Endothelial cell of umbilical vein (primary cell): Measurements from ENCODE around the gene TK2. TPM values are rescaled to one million over a fixed set of nuclear protein-coding genes. Genes with fewer than 3 reads are reported as not detected.

Experiments
- BruUV-seq: library from RNA; stranded (reverse); fragments of 400-500 nt; replicated peaks from 2 replicates; lab custom pipeline; 2021; lab: Mats Ljungman, UMichigan
- CTCF ChIA-PET: fragments of 300-600, 350-600 bp; sonication (Branson Sonifier 250); formaldehyde crosslinking; loops from one replicate; lab custom pipeline; 2021; ENCODE audit warnings: antibody characterized with exemption, inconsistent platforms; lab: Charles Lee
- POLR2A ChIA-PET: fragments of 300-600, 350-600 bp; sonication (Branson Sonifier 250); formaldehyde crosslinking; loops from one replicate; lab custom pipeline; 2021; ENCODE audit warnings: antibody characterized with exemption, inconsistent platforms; lab: Charles Lee
- DNase-seq: peaks from one replicate; pipeline ENCODE4 v3.0.0-alpha.2; 2011; ENCODE audit warnings: low read depth, low spot score
- FAIRE-seq: peaks from 2 replicates; lab custom pipeline; 2011; peaks lifted over from hg19 to GRCh38; lab: Jason Lieb, UNC
- H2AFZ ChIP-seq: 2 replicates; pipeline ENCODE4 v1.6.0; 2012; ENCODE audit warnings: low read depth, low read length, control low read depth, inconsistent platforms
- H3K27ac ChIP-seq: 2 replicates; pipeline ENCODE4 v1.5.1; 2011; ENCODE audit warnings: low read depth, mild to moderate bottlenecking, control low read depth, low read length, moderate library complexity; ENCODE audit not compliant: insufficient read depth
- H3K27me3 ChIP-seq, 2 experiments: 2 replicates each; pipeline versions ENCODE4 v1.6.0 to v1.6.1; 2011; ENCODE audit warnings: low read length in 2 of 2, mixed read lengths in 1 of 2; ENCODE audit not compliant: control insufficient read depth in 2 of 2, insufficient read depth in 2 of 2
- H3K36me3 ChIP-seq, 2 experiments: 2 replicates in 1 of 2; 3 replicates in 1 of 2; pipeline ENCODE4 v1.5.1; 2011; ENCODE audit warnings: low read length in 2 of 2, mild to moderate bottlenecking in 1 of 2, moderate library complexity in 1 of 2; ENCODE audit not compliant: control insufficient read depth in 2 of 2, insufficient read depth in 2 of 2; ENCODE audit errors: extremely low read depth in 1 of 2
- H3K4me1 ChIP-seq: 3 replicates; pipeline ENCODE4 v1.5.1; 2011; ENCODE audit warnings: mild to moderate bottlenecking, low read length; ENCODE audit not compliant: control insufficient read depth, insufficient read depth; ENCODE audit errors: extremely low read depth
- H3K4me2 ChIP-seq: 2 replicates; pipeline ENCODE4 v1.6.1; 2011; ENCODE audit warnings: low read length, control low read depth, mixed read lengths; ENCODE audit not compliant: insufficient read depth
- H3K4me3 ChIP-seq, 3 experiments: fragments of 200-600 bp in 1 of 3; sonication (generic), shearing (Covaris generic) in 1 of 3; replicated peaks in 1 of 3; 2 replicates each; pipeline ENCODE4 v1.5.1; 2011 to 2016; ENCODE audit warnings: control low read depth in 3 of 3, low read length in 3 of 3, mild to moderate bottlenecking in 2 of 3, inconsistent platforms in 1 of 3, low read depth in 1 of 3, moderate library complexity in 1 of 3; ENCODE audit not compliant: insufficient read depth in 1 of 3
- H3K79me2 ChIP-seq: 2 replicates; pipeline ENCODE4 v1.6.0; 2012; ENCODE audit warnings: low read length, inconsistent platforms; ENCODE audit not compliant: control insufficient read depth, insufficient read depth
- H3K9ac ChIP-seq: replicated peaks from 2 replicates; pipeline ENCODE3; 2011; ENCODE audit warnings: low read length, control low read depth; ENCODE audit not compliant: insufficient read depth; ENCODE audit errors: extremely low read depth
- H3K9me1 ChIP-seq: replicated peaks from 3 replicates; pipeline ENCODE4 v1.6.0; 2011; ENCODE audit warnings: mild to moderate bottlenecking, low read length; ENCODE audit not compliant: control insufficient read depth, insufficient read depth; ENCODE audit errors: extremely low read depth
- H3K9me3 ChIP-seq: replicated peaks from 2 replicates; pipeline ENCODE4 v1.5.1; 2012; ENCODE audit warnings: low read length, inconsistent platforms; ENCODE audit not compliant: control insufficient read depth, insufficient read depth
- H4K20me1 ChIP-seq: replicated peaks from 2 replicates; pipeline ENCODE3; 2011; ENCODE audit warnings: mild to moderate bottlenecking, low read length; ENCODE audit not compliant: control insufficient read depth, insufficient read depth; ENCODE audit errors: extremely low read depth
- CTCF ChIP-seq, 2 donors: IDR thresholded peaks; 1 replicate in 1 of 2; 2 replicates in 1 of 2; pipeline ENCODE4 v1.5.1; 2011; ENCODE audit warnings: low read length in 2 of 2, mild to moderate bottlenecking in 2 of 2, moderate library complexity in 2 of 2, control low read depth in 1 of 2, inconsistent platforms in 1 of 2, low read depth in 1 of 2; ENCODE audit not compliant: insufficient read depth in 1 of 2; ENCODE audit errors: extremely low read depth in 1 of 2
- EZH2 ChIP-seq: IDR thresholded peaks from 2 replicates; pipeline ENCODE4 v1.6.1; 2012; ENCODE audit warnings: borderline replicate concordance, low read depth, mild to moderate bottlenecking, moderate library complexity, low read length, inconsistent platforms; ENCODE audit not compliant: severe bottlenecking
- FOS ChIP-seq: IDR thresholded peaks from 2 replicates; pipeline ENCODE4 v1.6.1; 2011; ENCODE audit warnings: mild to moderate bottlenecking, low read length, moderate library complexity, borderline replicate concordance; ENCODE audit not compliant: insufficient read depth
- GATA2 ChIP-seq: IDR thresholded peaks from 2 replicates; pipeline ENCODE4 v1.7.0; 2011; ENCODE audit warnings: low read depth, mild to moderate bottlenecking, moderate library complexity, mixed read lengths, low read length; ENCODE audit not compliant: insufficient read length, insufficient read depth
- JUN ChIP-seq: IDR thresholded peaks from 2 replicates; pipeline ENCODE4 v1.6.1; 2011; ENCODE audit warnings: borderline replicate concordance, low read depth; ENCODE audit not compliant: insufficient read length, insufficient read depth
- MAX ChIP-seq: IDR thresholded peaks from 2 replicates; pipeline ENCODE4 v1.6.1; 2011; ENCODE audit not compliant: insufficient read depth, insufficient read length
- MYC ChIP-seq: IDR thresholded peaks from one replicate; pipeline ENCODE4 v1.6.1; 2011; ENCODE audit warnings: mild to moderate bottlenecking, low read depth, low read length
- POLR2A ChIP-seq: IDR thresholded peaks from 2 replicates; pipeline ENCODE4 v1.6.1; 2012; ENCODE audit warnings: low read depth, mild to moderate bottlenecking, control low read depth, low read length
- POLR2AphosphoS5 ChIP-seq: IDR thresholded peaks from 2 replicates; pipeline ENCODE4 v1.6.1; 2012; ENCODE audit warnings: low read depth, mild to moderate bottlenecking, control low read depth, low read length, moderate library complexity; ENCODE audit not compliant: insufficient read depth
- dilution Hi-C: fragments of 300-500 bp; cut with MboI; formaldehyde crosslinking; loops from one replicate; pipeline ENCODE4 v1.15.0; 2019; ENCODE audit warnings: low sequenced_read_pairs; ENCODE audit not compliant: extremely low pct_ligation_motif_present
- intact Hi-C: fragments of 100-400 bp; cut with micrococcal nuclease; formaldehyde crosslinking; loops from one replicate; pipeline ENCODE4 v1.10.0; 2022
- polyA plus RNA-seq, 4 experiments: library from polyadenylated mRNA; depleted of rRNA in 3 of 4; stranded (reverse) in 3 of 4; unstranded in 1 of 4; fragments of >200 nt; gene quantifications; 2 replicates each; pipeline versions ENCODE4 v1.2.1 to v1.2.3, GENCODE V29; 2011 to 2012; ENCODE audit warnings: missing spikeins in 1 of 4
- total RNA-seq: library from RNA; stranded (reverse); gene quantifications from 2 replicates; pipeline ENCODE4 v1.2.3, GENCODE V29; 2021

The TK2 gene
- total and polyA plus RNA-seq, 2 donors (not counting 3 experiments of a cell fraction or from before 2014, with no cell fraction given) = 12.1 to 25.2 TPM

GRCh38 chr16:66470556-66470955 is 79.4 kb downstream of the TK2 start:
- ChIA-PET POLR2A (no interaction called here), CTCF (interaction anchor here (1.0 kb wide), 1 partner anchor 45 kb away, joined by 3 read pairs; no protein-coding TSS in a partner anchor)
- dilution Hi-C loops = no loop called here
- TF ChIP-seq POLR2AphosphoS5 (no peak), JUN (no peak), MAX (no peak), POLR2A (no peak), EZH2 (no peak), FOS (no peak), CTCF (IDR thresholded peaks at IDR 0.05; ENCODE audit: extremely low read depth in 1 of 2, insufficient read depth in 1 of 2, low read depth in 1 of 2, low read length in 2 of 2) (no peak), MYC (no peak), GATA2 (no peak)
- DNase-seq = no peak
- Histone ChIP-seq H3K9me3 (no peaks in the 10 kb centered on the region), H3K4me1 (peaks cover 5% of the 10 kb centered on the region), H3K9ac (no peak overlapping the region), H3K4me2 (no peak overlapping the region), H3K9me1 (no peaks in the 10 kb centered on the region), H3K36me3 (no peaks in the 10 kb centered on the region), H3K79me2 (no peaks in the 10 kb centered on the region), H3K27ac (no peak overlapping the region), H3K27me3 (peaks cover 0 to 11% of the 10 kb centered on the region in 2 experiments), H2AFZ (no peak overlapping the region), H3K4me3 (no peak overlapping the region), H4K20me1 (no peaks in the 10 kb centered on the region)
- no TSS peak for BruUV-seq
- no peak for FAIRE-seq
- intact Hi-C loops = no loop called here
